Prostate gland (tissue), 2 donors: ENCODE results near the gene DRGX. TPM values are rescaled to one million over a fixed set of nuclear protein-coding genes. Genes with fewer than 3 reads are reported as not detected.

Experiments used
- DNase-seq: peaks from one replicate; pipeline ENCODE4 v3.0.0-alpha.2; 2019; ENCODE audit warnings: low spot score
- H3K27ac ChIP-seq, 2 donors: fragments of 200-600 bp; sonication (generic); 2 replicates each; pipeline ENCODE4 v1.5.1; 2017 to 2019
- H3K27me3 ChIP-seq: fragments of 200-600 bp; sonication (generic); replicated peaks from 2 replicates; pipeline ENCODE4 v1.5.1; 2019; ENCODE audit not compliant: insufficient read depth
- H3K36me3 ChIP-seq, 2 donors: fragments of 200-600 bp; sonication (generic); 1 replicate in 1 of 2; 2 replicates in 1 of 2; pipeline versions ENCODE4 v1.5.1 to v1.8.1; 2017 to 2019
- H3K4me1 ChIP-seq: fragments of 200-600 bp; sonication (generic); replicated peaks from 2 replicates; pipeline ENCODE4 v1.5.1; 2019
- H3K4me3 ChIP-seq, 2 donors: fragments of 200-600 bp; sonication (generic); 2 replicates each; pipeline ENCODE4 v1.5.1; 2017 to 2019
- H3K9me3 ChIP-seq: fragments of 200-600 bp; sonication (generic); 2 replicates; pipeline ENCODE4 v1.5.1; 2017
- POLR2A ChIP-seq: fragments of 450-650 bp; IDR thresholded peaks from one replicate; pipeline ENCODE4 v1.6.1; 2016; ENCODE audit warnings: antibody characterized with exemption, mild to moderate bottlenecking
- POLR2AphosphoS5 ChIP-seq: sonication (generic); formaldehyde crosslinking; IDR thresholded peaks from one replicate; pipeline ENCODE4 v1.6.1; 2017; ENCODE audit warnings: antibody characterized with exemption
- WGBS: methylation state at CpG from one replicate; pipeline ENCODE4 v1.1.5; 2018; 5-methylcytosine and 5-hydroxymethylcytosine counted together
- intact Hi-C: fragments of 100-400 bp; cut with DNase I; formaldehyde crosslinking; loops from one replicate; pipeline ENCODE4 v1.14.2; 2022
- total RNA-seq, 2 donors: library from RNA; depleted of rRNA; stranded (reverse); fragments of >200 nt; gene quantifications; one replicate each; pipeline ENCODE4 v1.1.0, GENCODE V29; 2016
- TF ChIP-seq, protein P1 (sequence below), 4 experiments: fragments of 200-600 bp in 2 of 4; fragments of 450-650 bp in 2 of 4; sonication (generic) in 2 of 4; IDR thresholded peaks; 1 replicate in 3 of 4; 2 replicates in 1 of 4; pipeline ENCODE4 v1.5.1; 2016 to 2019; ENCODE audit warnings: antibody characterized with exemption in 4 of 4, mild to moderate bottlenecking in 2 of 4, moderate library complexity in 2 of 4

The DRGX gene
- total RNA-seq, 2 donors from 2014 or later: not detected

DNA sequence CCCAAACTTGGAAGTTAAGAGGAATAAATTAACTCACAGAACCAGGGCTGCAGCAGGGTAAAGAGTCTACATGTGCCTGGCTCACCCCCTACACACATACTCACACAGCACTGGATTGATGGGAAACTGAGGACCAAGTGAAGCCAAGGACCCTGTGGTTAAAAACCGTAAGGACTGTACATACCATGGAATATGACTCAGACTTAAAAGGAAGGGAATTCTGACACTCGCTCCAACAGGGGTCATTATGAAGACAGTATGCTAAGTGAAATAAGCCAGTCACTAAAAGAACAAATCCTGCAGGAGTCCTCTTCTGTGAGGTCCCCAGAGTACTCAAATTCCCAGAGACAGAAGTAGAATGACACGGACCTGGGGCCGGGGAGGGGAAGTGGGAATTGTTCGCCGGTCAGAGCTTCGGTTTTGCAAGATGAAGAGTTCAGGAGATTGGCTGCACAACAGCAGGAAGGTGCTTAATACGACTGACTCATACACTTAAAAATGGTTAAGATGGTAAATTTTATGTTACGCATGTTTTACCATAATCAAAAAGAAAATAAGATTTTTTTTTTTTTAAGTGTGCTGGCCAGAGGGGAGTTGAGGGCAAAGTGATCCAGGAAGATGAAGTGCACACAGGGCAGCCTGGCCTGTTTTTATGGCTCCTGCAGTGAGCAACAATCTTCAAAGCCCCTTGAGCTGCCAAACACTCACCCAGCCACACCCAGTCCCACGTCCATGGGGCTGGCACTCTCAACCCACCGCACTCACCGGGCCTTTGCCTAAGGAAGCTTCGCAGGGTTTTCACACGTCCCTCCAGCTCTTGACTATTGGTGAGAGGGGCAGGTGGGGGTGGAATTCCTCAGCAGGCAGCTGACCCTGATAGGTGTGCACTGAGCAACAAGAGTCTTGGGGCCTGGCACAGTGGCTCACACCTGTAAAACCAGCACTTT is 26.4 kb downstream of the DRGX start:
- Histone ChIP-seq H3K4me1 (no peaks in the 10 kb centered on the region), H3K27me3 (no peaks in the 10 kb centered on the region), H3K9me3 (no peaks in the 10 kb centered on the region), H3K36me3 (no peaks in the 10 kb centered on the region), H3K4me3 (no peak overlapping the region), H3K27ac (no peak overlapping the region)
- TF ChIP-seq POLR2A (no peak), POLR2AphosphoS5 (no peak)
- TF ChIP-seq, protein P1, sequence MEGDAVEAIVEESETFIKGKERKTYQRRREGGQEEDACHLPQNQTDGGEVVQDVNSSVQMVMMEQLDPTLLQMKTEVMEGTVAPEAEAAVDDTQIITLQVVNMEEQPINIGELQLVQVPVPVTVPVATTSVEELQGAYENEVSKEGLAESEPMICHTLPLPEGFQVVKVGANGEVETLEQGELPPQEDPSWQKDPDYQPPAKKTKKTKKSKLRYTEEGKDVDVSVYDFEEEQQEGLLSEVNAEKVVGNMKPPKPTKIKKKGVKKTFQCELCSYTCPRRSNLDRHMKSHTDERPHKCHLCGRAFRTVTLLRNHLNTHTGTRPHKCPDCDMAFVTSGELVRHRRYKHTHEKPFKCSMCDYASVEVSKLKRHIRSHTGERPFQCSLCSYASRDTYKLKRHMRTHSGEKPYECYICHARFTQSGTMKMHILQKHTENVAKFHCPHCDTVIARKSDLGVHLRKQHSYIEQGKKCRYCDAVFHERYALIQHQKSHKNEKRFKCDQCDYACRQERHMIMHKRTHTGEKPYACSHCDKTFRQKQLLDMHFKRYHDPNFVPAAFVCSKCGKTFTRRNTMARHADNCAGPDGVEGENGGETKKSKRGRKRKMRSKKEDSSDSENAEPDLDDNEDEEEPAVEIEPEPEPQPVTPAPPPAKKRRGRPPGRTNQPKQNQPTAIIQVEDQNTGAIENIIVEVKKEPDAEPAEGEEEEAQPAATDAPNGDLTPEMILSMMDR (IDR thresholded peaks at IDR 0.05): no peak
- no peak for DNase-seq
- 57% methylated on average over 14 of the region's 14 CpGs for WGBS
- intact Hi-C loops: no loop called here

DNA sequence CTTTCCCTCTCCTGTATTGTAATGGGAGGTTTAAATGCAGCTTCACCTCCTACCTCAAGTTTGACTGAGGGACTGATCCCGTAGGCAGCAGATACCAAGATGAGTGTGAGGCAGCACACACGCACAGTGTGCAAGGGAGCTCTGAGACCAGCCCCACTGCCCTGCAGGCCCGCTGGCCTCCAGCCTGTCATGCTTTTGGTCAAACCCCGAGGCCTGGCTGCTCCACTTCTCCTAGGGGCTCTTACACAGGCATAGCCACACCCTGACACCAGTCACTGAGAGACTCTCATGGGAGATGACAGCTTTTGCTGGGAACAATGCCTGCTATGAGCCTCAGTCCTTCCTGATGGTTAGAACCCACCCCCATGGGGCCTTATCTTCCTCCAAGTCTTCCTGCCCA is 27.6 kb downstream of the DRGX start:
- Histone ChIP-seq H3K4me3 (no peak overlapping the region), H3K9me3 (no peaks in the 10 kb centered on the region), H3K27ac (no peak overlapping the region), H3K36me3 (no peaks in the 10 kb centered on the region), H3K4me1 (no peaks in the 10 kb centered on the region), H3K27me3 (no peaks in the 10 kb centered on the region)
- TF ChIP-seq, protein P1 (IDR thresholded peaks at IDR 0.05): no peak
- no peak for TF ChIP-seq POLR2AphosphoS5
- TF ChIP-seq POLR2A: no peak
- intact Hi-C loops: no loop called here
- 100% methylated on average over 4 of the region's 4 CpGs for WGBS
- DNase-seq: no peak

DNA sequence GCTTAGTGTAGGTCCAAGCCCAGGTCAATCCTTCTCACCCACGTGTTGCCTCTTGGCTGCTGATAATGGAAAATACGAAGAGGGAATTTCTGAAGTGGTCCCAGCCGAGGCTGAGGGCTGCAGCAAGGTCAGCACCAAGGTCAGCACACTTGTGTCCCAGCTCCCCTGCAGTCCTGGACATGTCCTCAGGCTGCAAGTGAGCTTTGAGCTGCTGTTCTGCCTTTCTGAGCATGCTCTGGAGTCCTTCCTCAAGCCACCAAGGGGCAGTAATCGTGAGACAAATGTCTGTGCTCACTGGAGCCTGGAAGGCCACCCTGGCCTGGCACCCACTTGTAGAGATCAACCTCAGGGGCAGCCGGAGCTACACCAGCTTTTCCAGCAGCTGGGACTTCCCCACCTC is 28.3 kb downstream of the DRGX start:
- Histone ChIP-seq H3K27me3 (no peaks in the 10 kb centered on the region), H3K36me3 (no peaks in the 10 kb centered on the region), H3K27ac (no peak overlapping the region), H3K4me3 (no peak overlapping the region), H3K9me3 (no peaks in the 10 kb centered on the region), H3K4me1 (no peaks in the 10 kb centered on the region)
- no peak for DNase-seq
- WGBS: 25% methylated on average over 5 of the region's 5 CpGs
- TF ChIP-seq POLR2A: no peak
- TF ChIP-seq, protein P1 (IDR thresholded peaks at IDR 0.05): no peak
- no peak for TF ChIP-seq POLR2AphosphoS5
- intact Hi-C loops: no loop called here

DNA sequence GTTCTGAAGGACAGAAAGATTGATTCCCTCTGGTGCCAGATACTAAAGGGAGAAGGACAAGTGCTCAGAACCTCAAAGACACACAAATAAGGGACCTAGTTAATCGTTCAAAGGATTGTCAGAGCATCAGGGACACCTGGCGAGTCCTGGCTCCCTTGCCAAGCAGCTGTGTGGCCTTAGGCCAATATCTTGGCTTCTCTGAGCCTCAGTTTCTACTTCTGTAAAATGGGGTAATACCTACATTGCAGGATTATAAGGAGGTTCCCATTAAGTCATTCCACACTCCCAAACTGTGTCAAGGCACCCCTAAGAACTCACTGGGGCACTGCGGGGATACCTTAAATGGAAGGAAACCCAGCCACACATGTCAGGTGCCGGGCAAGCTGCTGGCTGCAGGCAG is 29.4 kb downstream of the DRGX start:
- H3K27me3 ChIP-seq: no peaks in the 10 kb centered on the region
- H3K9me3 ChIP-seq: no peaks in the 10 kb centered on the region
- H3K27ac ChIP-seq: no peak overlapping the region
- 55% methylated on average over 4 of the region's 4 CpGs for WGBS
- no peaks in the 10 kb centered on the region for H3K4me1 ChIP-seq
- TF ChIP-seq POLR2A: no peak
- intact Hi-C loops: no loop called here
- no peak for DNase-seq
- no peaks in the 10 kb centered on the region for H3K36me3 ChIP-seq
- H3K4me3 ChIP-seq: no peak overlapping the region

DNA sequence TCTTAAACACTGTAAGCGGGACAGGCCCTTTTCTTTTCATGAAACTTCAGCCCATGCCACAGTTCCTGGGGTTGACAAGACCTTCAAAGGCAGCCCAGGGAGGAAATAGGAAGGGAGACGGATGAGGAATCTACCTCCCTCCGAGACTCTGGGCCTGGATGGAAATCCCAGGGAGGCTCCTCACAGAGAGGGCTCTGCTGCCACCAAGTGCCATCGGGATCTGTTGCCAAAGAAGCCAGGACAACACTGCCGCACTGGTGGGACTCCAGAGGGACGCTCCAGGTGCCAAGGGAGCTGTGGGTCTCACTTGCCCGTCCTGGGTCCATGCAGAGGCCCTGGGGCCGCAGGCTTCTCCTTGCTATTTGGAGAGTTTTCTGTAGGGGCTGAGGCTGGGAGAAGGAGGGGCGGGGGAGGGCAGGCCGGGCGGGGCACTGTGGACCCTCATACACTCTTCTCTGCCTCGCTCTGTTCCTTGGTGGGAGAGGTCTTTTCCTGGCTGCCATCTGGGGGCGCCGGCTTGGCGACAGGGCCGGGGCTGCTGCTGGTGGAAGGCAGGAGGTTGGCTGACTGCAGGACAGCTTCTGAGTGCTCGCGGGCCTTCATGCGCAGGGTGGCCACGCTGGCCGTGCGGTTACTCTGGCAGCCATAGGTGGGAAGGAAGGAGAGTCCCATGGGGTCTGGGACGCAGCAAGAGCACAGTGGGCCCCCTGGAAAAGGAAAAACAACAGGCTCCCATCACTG is 30.0 kb downstream of the DRGX start:
- no peak for TF ChIP-seq POLR2A
- TF ChIP-seq, protein P1 (IDR thresholded peaks at IDR 0.05): no peak
- TF ChIP-seq POLR2AphosphoS5: no peak
- Histone ChIP-seq H3K4me1 (no peaks in the 10 kb centered on the region), H3K36me3 (no peaks in the 10 kb centered on the region), H3K27me3 (peaks cover 2% of the 10 kb centered on the region), H3K4me3 (no peak overlapping the region), H3K9me3 (no peaks in the 10 kb centered on the region), H3K27ac (no peak overlapping the region)
- intact Hi-C loops: no loop called here
- no peak for DNase-seq
- WGBS: 75% methylated on average over 22 of the region's 23 CpGs
